ENCODE data around the gene PAX5.

DNA sequence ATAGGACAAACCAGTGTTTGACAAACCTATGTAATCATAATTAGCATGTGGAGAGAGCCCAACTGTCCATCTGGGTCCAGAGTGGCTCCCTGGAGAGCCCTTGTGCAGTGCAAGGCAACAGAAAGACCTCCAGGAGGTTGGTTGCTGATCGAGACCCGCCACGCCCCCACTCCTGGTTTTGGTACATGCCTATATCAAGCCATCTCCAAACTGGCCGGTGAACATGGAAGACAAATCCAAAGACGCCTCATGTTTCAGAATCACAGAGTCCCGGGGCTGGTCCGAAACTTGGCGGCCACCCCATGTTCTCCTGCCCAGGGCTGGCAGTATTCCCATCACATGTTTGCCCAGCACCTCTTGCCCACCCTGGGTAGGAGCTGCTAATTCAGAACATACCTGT is 140.2 kb downstream of the PAX5 start:
- TF ChIP-seq, protein P1, sequence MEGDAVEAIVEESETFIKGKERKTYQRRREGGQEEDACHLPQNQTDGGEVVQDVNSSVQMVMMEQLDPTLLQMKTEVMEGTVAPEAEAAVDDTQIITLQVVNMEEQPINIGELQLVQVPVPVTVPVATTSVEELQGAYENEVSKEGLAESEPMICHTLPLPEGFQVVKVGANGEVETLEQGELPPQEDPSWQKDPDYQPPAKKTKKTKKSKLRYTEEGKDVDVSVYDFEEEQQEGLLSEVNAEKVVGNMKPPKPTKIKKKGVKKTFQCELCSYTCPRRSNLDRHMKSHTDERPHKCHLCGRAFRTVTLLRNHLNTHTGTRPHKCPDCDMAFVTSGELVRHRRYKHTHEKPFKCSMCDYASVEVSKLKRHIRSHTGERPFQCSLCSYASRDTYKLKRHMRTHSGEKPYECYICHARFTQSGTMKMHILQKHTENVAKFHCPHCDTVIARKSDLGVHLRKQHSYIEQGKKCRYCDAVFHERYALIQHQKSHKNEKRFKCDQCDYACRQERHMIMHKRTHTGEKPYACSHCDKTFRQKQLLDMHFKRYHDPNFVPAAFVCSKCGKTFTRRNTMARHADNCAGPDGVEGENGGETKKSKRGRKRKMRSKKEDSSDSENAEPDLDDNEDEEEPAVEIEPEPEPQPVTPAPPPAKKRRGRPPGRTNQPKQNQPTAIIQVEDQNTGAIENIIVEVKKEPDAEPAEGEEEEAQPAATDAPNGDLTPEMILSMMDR (IDR thresholded peaks at IDR 0.05), result no peak
- TF ChIP-seq POLR2A (IDR thresholded peaks at IDR 0.05), result no peak
